IMR-90 (cell line): ENCODE results near the gene SUGCT. TPM values are rescaled to one million over a fixed set of nuclear protein-coding genes. Genes with fewer than 3 reads are reported as not detected.

Experiments
- ATAC-seq: fragments of 200-7000 bp; cut with Tn5 transposase; 2 replicates; pipeline ENCODE4 v1.9.1; 2020; ENCODE audit warnings: low read depth, mild to moderate bottlenecking, moderate library complexity
- BruUV-seq: library from RNA; stranded (reverse); fragments of 400-500 nt; replicated peaks from 2 replicates; lab custom pipeline; 2021; lab: Mats Ljungman, UMichigan
- CTCF ChIA-PET: fragments of 300-600 bp; formaldehyde crosslinking; extraction: SDS; loops from one replicate; lab custom pipeline; 2021; ENCODE audit warnings: antibody characterized with exemption; lab: Yijun Ruan, JAX
- POLR2A ChIA-PET: fragments of 300-600 bp; sonication (Branson Sonifier 250); formaldehyde crosslinking; loops from one replicate; lab custom pipeline; 2022; ENCODE audit warnings: antibody characterized with exemption; ENCODE audit not compliant: unreplicated experiment; lab: Charles Lee
- DNase-seq: peaks from one replicate; pipeline ENCODE4 v3.0.0; 2013
- H2AFZ ChIP-seq: replicated peaks from 2 replicates; pipeline ENCODE3; 2013; ENCODE audit warnings: low read length, mild to moderate bottlenecking; ENCODE audit not compliant: poor library complexity
- H2AK5ac ChIP-seq: 2 replicates; pipeline ENCODE4 v1.6.1; 2013; ENCODE audit warnings: low read depth, low read length, inconsistent platforms
- H2AK9ac ChIP-seq: replicated peaks from 2 replicates; pipeline ENCODE3; 2013; ENCODE audit warnings: mild to moderate bottlenecking, low read depth, low read length, moderate library complexity; ENCODE audit not compliant: poor library complexity
- H2BK120ac ChIP-seq: 2 replicates; pipeline ENCODE4 v1.6.1; 2013; ENCODE audit warnings: low read depth, low read length, inconsistent platforms
- H2BK15ac ChIP-seq: 3 replicates; pipeline ENCODE4 v1.6.1; 2013; ENCODE audit warnings: low read depth, low read length, inconsistent platforms
- H2BK20ac ChIP-seq: 2 replicates; pipeline ENCODE4 v1.6.1; 2013; ENCODE audit warnings: low read depth, mild to moderate bottlenecking, inconsistent platforms, low read length, moderate library complexity
- H2BK5ac ChIP-seq: 2 replicates; pipeline ENCODE4 v1.6.1; 2013; ENCODE audit warnings: mild to moderate bottlenecking, low read depth, low read length, inconsistent platforms; ENCODE audit not compliant: poor library complexity, severe bottlenecking
- H3K14ac ChIP-seq: replicated peaks from 2 replicates; pipeline ENCODE4 v1.6.1; 2013; ENCODE audit warnings: low read depth, low read length, inconsistent platforms
- H3K18ac ChIP-seq: 2 replicates; pipeline ENCODE4 v1.6.1; 2013; ENCODE audit warnings: low read depth, low read length, control low read depth
- H3K23ac ChIP-seq: 2 replicates; pipeline ENCODE4 v1.6.1; 2013; ENCODE audit warnings: low read depth, low read length, inconsistent platforms
- H3K27ac ChIP-seq: 2 replicates; pipeline ENCODE4 v1.5.1; 2013; ENCODE audit warnings: mild to moderate bottlenecking, control low read depth, low read length; ENCODE audit not compliant: insufficient read depth
- H3K27me3 ChIP-seq: 2 replicates; pipeline ENCODE4 v1.6.1; 2013; ENCODE audit warnings: low read length; ENCODE audit not compliant: control insufficient read depth, insufficient read depth
- H3K36me3 ChIP-seq: 2 replicates; pipeline ENCODE4 v1.6.1; 2013; ENCODE audit warnings: low read length, mixed read lengths; ENCODE audit not compliant: control insufficient read depth, insufficient read depth
- H3K4ac ChIP-seq: 2 replicates; pipeline ENCODE4 v1.6.1; 2013; ENCODE audit warnings: low read depth, low read length, inconsistent platforms
- H3K4me1 ChIP-seq: 2 replicates; pipeline ENCODE4 v1.6.1; 2013; ENCODE audit warnings: low read length, mixed read lengths; ENCODE audit not compliant: control insufficient read depth, insufficient read depth
- H3K4me2 ChIP-seq: 2 replicates; pipeline ENCODE4 v1.6.1; 2013; ENCODE audit warnings: low read depth, mild to moderate bottlenecking, control low read depth, low read length, moderate library complexity
- H3K4me3 ChIP-seq: 2 replicates; pipeline ENCODE4 v1.5.1; 2013; ENCODE audit warnings: low read depth, mild to moderate bottlenecking, control low read depth, low read length, moderate library complexity; ENCODE audit not compliant: insufficient read depth
- H3K56ac ChIP-seq: 2 replicates; pipeline ENCODE4 v1.6.1; 2013; ENCODE audit warnings: low read length, inconsistent platforms; ENCODE audit not compliant: insufficient read depth; ENCODE audit errors: extremely low read depth
- H3K79me1 ChIP-seq, 2 experiments: 2 replicates each; pipeline ENCODE4 v1.6.1; 2013; ENCODE audit warnings: low read length in 2 of 2, inconsistent platforms in 1 of 2, low read depth in 1 of 2
- H3K9ac ChIP-seq: 2 replicates; pipeline ENCODE4 v1.6.1; 2013; ENCODE audit warnings: low read depth, low read length, control low read depth
- H3K9me1 ChIP-seq: 2 replicates; pipeline ENCODE4 v1.6.1; 2013; ENCODE audit warnings: low read length, inconsistent platforms; ENCODE audit not compliant: insufficient read depth
- H3K9me3 ChIP-seq: 2 replicates; pipeline ENCODE4 v1.6.1; 2013; ENCODE audit warnings: low read length; ENCODE audit not compliant: control insufficient read depth, insufficient read depth
- H4K20me1 ChIP-seq: 2 replicates; pipeline ENCODE4 v1.6.1; 2013; ENCODE audit warnings: low read length, inconsistent platforms; ENCODE audit not compliant: insufficient read depth
- H4K5ac ChIP-seq: 2 replicates; pipeline ENCODE4 v1.6.1; 2013; ENCODE audit warnings: mild to moderate bottlenecking, low read depth, low read length, control low read depth
- H4K8ac ChIP-seq, 2 experiments: 2 replicates each; pipeline ENCODE4 v1.6.1; 2013; ENCODE audit warnings: low read depth in 2 of 2, low read length in 2 of 2, control low read depth in 1 of 2, inconsistent platforms in 1 of 2
- H4K91ac ChIP-seq: 2 replicates; pipeline ENCODE4 v1.6.1; 2013; ENCODE audit warnings: low read depth, low read length, inconsistent platforms; ENCODE audit not compliant: insufficient read depth
- BHLHE40 ChIP-seq: fragments of 150-350 bp; IDR thresholded peaks from 2 replicates; pipeline ENCODE4 v1.6.1; 2016; ENCODE audit warnings: mild to moderate bottlenecking, low read depth, low read length
- CEBPB ChIP-seq: IDR thresholded peaks from 2 replicates; pipeline ENCODE4 v1.6.1; 2012; ENCODE audit warnings: low read depth, low read length, improper control_type of control experiment
- CTCF ChIP-seq: conservative IDR thresholded peaks from 2 replicates; pipeline ENCODE4 v1.5.1; 2012; ENCODE audit warnings: mild to moderate bottlenecking, low read depth, low read length, improper control_type of control experiment
- RCOR1 ChIP-seq: IDR thresholded peaks from 2 replicates; pipeline ENCODE4 v1.6.1; 2012; ENCODE audit warnings: mild to moderate bottlenecking, low read length, improper control_type of control experiment; ENCODE audit not compliant: insufficient replicate concordance
- RFX5 ChIP-seq: IDR thresholded peaks from 2 replicates; pipeline ENCODE4 v1.8.0; 2012; ENCODE audit warnings: low read depth, mild to moderate bottlenecking, low read length, moderate library complexity
- SMC3 ChIP-seq: fragments of 150-350 bp; IDR thresholded peaks from 2 replicates; pipeline ENCODE4 v1.6.1; 2016; ENCODE audit warnings: low read depth, mild to moderate bottlenecking, antibody characterized with exemption, low read length, moderate library complexity
- WGBS, 2 experiments: methylation state at CpG; one replicate each; pipeline versions ENCODE4 v1.1.5 to v1.1.7; 2013; ENCODE audit warnings: missing lambda C conversion rate in 2 of 2; ENCODE audit not compliant: insufficient read length in 1 of 2; ENCODE audit errors: extremely low coverage in 2 of 2; 5-methylcytosine and 5-hydroxymethylcytosine counted together
- dilution Hi-C: fragments of 300-500 bp; cut with HindIII; formaldehyde crosslinking; loops from one replicate; pipeline ENCODE4 v1.14.3; 2018; ENCODE audit warnings: low sequenced_read_pairs; ENCODE audit not compliant: unreplicated experiment
- in situ Hi-C: fragments of 300-500 bp; cut with MboI; formaldehyde crosslinking; loops from 3 replicates; pipeline ENCODE4 v1.14.3; 2019; ENCODE audit warnings: low sequenced_read_pairs, inconsistent platforms, mixed read lengths
- intact Hi-C: fragments of 100-400 bp; cut with micrococcal nuclease; formaldehyde crosslinking; loops from 2 replicates; pipeline ENCODE4 v1.10.0; 2022
- polyA plus RNA-seq, 3 experiments: library from polyadenylated mRNA; depleted of rRNA; stranded (reverse); fragments of >200 nt; gene quantifications; 2 replicates each; pipeline ENCODE4 v1.2.3, GENCODE V29; 2012; ENCODE audit warnings: low replicate concordance in 1 of 3
- total RNA-seq: library from RNA; depleted of rRNA; stranded (reverse); fragments of >200 nt; gene quantifications from 2 replicates; pipeline ENCODE4 v1.2.3, GENCODE V29; 2012

SUGCT gene
- total and polyA plus RNA-seq, 2 of the 4 experiments (the other 2 are of a cell fraction), result 5.9 to 8.3 TPM

- no peak overlapping the region for H3K4ac ChIP-seq
- no peaks in the 10 kb centered on the region for H3K9me1 ChIP-seq
- no peak overlapping the region for H3K4me3 ChIP-seq
- in situ Hi-C loops, result no loop called here
- POLR2A ChIA-PET, result no interaction called here
- no peak overlapping the region for H2AK5ac ChIP-seq
- ATAC-seq (no peak), DNase-seq (no peak)
- H3K56ac ChIP-seq, result no peak overlapping the region
- no CpG with 5 or more reads among the region's 2 CpGs for WGBS, 2 experiments
- H3K9me3 ChIP-seq, result no peaks in the 10 kb centered on the region
- no peak overlapping the region for H2AK9ac ChIP-seq
- no peak overlapping the region for H2BK15ac ChIP-seq
- no peak overlapping the region for H3K9ac ChIP-seq
- no peak overlapping the region for H4K8ac ChIP-seq
- no peak overlapping the region for H3K27ac ChIP-seq
- no peak overlapping the region for H2BK20ac ChIP-seq
- no peak overlapping the region for H2BK120ac ChIP-seq
- CTCF ChIA-PET, result no interaction called here
- no peak overlapping the region for H3K18ac ChIP-seq
- H4K91ac ChIP-seq, result no peak overlapping the region
- no TSS peak for BruUV-seq
- dilution Hi-C loops, result no loop called here
- no peaks in the 10 kb centered on the region for H3K4me1 ChIP-seq
- H2BK5ac ChIP-seq, result no peak overlapping the region
- no peaks in the 10 kb centered on the region for H4K20me1 ChIP-seq
- no peak overlapping the region for H3K14ac ChIP-seq
- no peaks in the 10 kb centered on the region for H3K36me3 ChIP-seq
- no peak overlapping the region for H3K23ac ChIP-seq
- H3K79me1 ChIP-seq, result no peaks in the 10 kb centered on the region
- H3K4me2 ChIP-seq, result no peak overlapping the region
- H4K5ac ChIP-seq, result no peak overlapping the region
- no peak for TF ChIP-seq BHLHE40
- TF ChIP-seq RCOR1, result no peak
- TF ChIP-seq SMC3, result no peak
- TF ChIP-seq CTCF, result no peak
- TF ChIP-seq CEBPB, result no peak
- no peak for TF ChIP-seq RFX5
- intact Hi-C loops, result no loop called here
- H3K27me3 ChIP-seq, result no peaks in the 10 kb centered on the region
- no peak overlapping the region for H2AFZ ChIP-seq
These were observed 141.3 kb downstream of the SUGCT start for GRCh38 chr7:40276061-40276460.
